Stimulated activated CD8-positive, alpha-beta memory T cell treated with anti-CD3 and anti-CD28 coated beads, Interleukin-4, amount 100 ng/mL, for 24 hours (primary cell): ENCODE results near the gene DNAJB12.
A peak's percentile ranks its signal among the peaks of the same experiment; 100 is the strongest.
"Not testable (repeated sequence)": the region's sequence is repeated elsewhere in the genome, so short reads cannot be mapped to it uniquely, and the experiment has no call there.

Experiments used
- DNase-seq: peaks from one replicate; pipeline ENCODE4 v3.0.0-alpha.2; 2020; ENCODE audit warnings: low read depth

DNAJB12 gene

GRCh38 chr10:72354356-72355213 is at the start of gene DNAJB12:
DNAJB12 (minus strand) TSS chr10:72354919; CDS start chr10:72354897, 22 bp downstream.
- DNase-seq = peak; percentile 81

- DNase-seq = not testable (repeated sequence)
These were observed 40.9 kb upstream of the DNAJB12 start for GRCh38 chr10:72395581-72395980.

GRCh38 chr10:72392571-72392970 is 37.9 kb upstream of the DNAJB12 start:
- DNase-seq = no peak

- DNase-seq = no peak
These were observed 36.0 kb upstream of the DNAJB12 start for GRCh38 chr10:72390764-72391163.

- no peak for DNase-seq
These were observed 35.0 kb upstream of the DNAJB12 start for GRCh38 chr10:72389716-72390115.

- no peak for DNase-seq
These were observed 34.3 kb upstream of the DNAJB12 start for GRCh38 chr10:72389014-72389413.

GRCh38 chr10:72388062-72388461 is 33.3 kb upstream of the DNAJB12 start:
- no peak for DNase-seq

- DNase-seq = no peak
These were observed 32.3 kb upstream of the DNAJB12 start for GRCh38 chr10:72386916-72387586.

- DNase-seq = no peak
These were observed 31.0 kb upstream of the DNAJB12 start for GRCh38 chr10:72385724-72386123.

- not testable (repeated sequence) for DNase-seq
These were observed 30.3 kb upstream of the DNAJB12 start for GRCh38 chr10:72384982-72385381.

- DNase-seq = no peak
These were observed 25.1 kb upstream of the DNAJB12 start for GRCh38 chr10:72379776-72380175.

- DNase-seq = no peak
These were observed 24.3 kb upstream of the DNAJB12 start for GRCh38 chr10:72379062-72379461.

- DNase-seq = no peak
These were observed 20.9 kb upstream of the DNAJB12 start for GRCh38 chr10:72375585-72375984.

GRCh38 chr10:72375173-72375572 is 20.5 kb upstream of the DNAJB12 start:
- DNase-seq = no peak

- DNase-seq = no peak
These were observed 15.5 kb upstream of the DNAJB12 start for GRCh38 chr10:72370201-72370722.

- DNase-seq = no peak
These were observed 12.7 kb upstream of the DNAJB12 start for GRCh38 chr10:72367301-72367960.

GRCh38 chr10:72365106-72365895 is 10.6 kb upstream of the DNAJB12 start:
- DNase-seq = no peak

- peak; percentile 69 for DNase-seq
These were observed 9.6 kb upstream of the DNAJB12 start for GRCh38 chr10:72364239-72364777.

- no peak for DNase-seq
These were observed 2.3 kb upstream of the DNAJB12 start for GRCh38 chr10:72356987-72357386.

GRCh38 chr10:72356115-72356514 is 1.4 kb upstream of the DNAJB12 start:
- no peak for DNase-seq

GRCh38 chr10:72355214-72355555 is 466 bp upstream of the DNAJB12 start:
- no peak for DNase-seq

- DNase-seq = no peak
These were observed 759 bp downstream of the DNAJB12 start for GRCh38 chr10:72353965-72354355.
